Inferior parietal cortex (tissue), 1 donor: ENCODE results near the gene ACTA2.
A peak's percentile ranks its signal among the peaks of the same experiment; 100 is the strongest.

Experiments used
- DNase-seq: peaks from one replicate; pipeline ENCODE4 v3.0.0-alpha.2; 2016; ENCODE audit errors: extremely low spot score

ACTA2 gene

GRCh38 chr10:88920198-88920597 is 32.4 kb downstream of the ACTA2 start:
- DNase-seq, result no peak

- no peak for DNase-seq
Measured at GRCh38 chr10:88919041-88919440, 33.5 kb downstream of the ACTA2 start.

- DNase-seq, result no peak
Measured at GRCh38 chr10:88918191-88918905, 34.2 kb downstream of the ACTA2 start.

DNA sequence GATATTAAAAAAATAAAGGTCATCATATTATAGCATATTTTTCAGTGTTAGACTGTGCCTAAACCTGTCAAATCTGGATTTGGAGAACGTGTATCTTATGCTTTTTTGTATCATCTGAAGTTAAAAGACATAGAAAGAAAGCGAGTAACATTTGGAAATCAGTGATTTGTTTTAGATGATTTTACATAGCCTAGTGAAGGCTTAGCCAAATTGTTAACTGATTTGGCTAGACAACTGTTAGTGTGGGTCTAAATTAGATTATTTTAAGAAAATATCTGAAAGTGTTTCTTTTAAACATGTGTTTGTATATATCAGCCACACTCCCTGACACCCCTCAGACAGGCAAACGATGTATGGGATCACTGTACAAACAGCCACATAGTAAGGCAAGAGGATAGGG is 35.6 kb downstream of the ACTA2 start:
- no peak for DNase-seq

DNA sequence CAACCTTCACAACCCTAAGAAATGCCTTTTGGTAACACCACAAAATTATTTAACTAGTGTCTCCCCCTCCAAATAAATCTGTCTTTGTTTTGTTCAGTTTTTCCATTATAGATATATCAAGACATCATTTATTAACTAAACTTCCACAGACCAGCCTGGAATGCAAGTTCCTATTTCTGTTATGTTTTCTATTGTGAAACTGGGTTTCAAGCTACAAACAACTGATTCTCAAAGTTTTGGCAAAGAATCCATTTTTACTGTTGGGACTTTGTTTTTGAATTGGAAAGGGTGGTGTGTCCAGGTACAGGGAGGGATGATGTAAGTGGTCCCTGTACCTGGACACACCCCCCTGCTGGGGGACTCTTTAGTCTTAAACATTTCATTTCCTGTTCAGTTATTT is 36.3 kb downstream of the ACTA2 start:
- no peak for DNase-seq

GRCh38 chr10:88915781-88916180 is 36.8 kb downstream of the ACTA2 start:
- DNase-seq, result no peak

GRCh38 chr10:88913788-88914187 is 38.8 kb downstream of the ACTA2 start:
- DNase-seq, result no peak

- DNase-seq, result no peak
Measured at GRCh38 chr10:88913127-88913526, 39.4 kb downstream of the ACTA2 start.

DNA sequence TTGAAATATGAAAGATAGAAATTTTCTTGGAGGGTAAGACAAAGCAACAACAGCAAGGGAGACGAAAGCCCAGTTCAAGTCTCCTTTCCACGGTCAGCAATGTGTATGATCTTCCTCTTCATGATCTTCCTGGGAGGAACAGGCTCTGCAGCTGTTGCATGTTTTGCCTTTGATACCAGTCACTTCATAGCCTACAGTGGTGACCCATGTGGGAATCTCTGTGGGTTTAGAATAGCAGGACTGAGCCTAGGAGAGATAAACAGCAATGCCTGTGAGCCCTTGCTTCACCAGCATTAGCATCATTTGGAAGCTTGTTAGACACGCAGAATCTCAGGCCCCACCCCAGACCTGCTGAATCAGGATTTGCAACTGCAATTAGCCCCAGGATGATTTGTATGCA is 40.7 kb downstream of the ACTA2 start:
- DNase-seq, result no peak

DNA sequence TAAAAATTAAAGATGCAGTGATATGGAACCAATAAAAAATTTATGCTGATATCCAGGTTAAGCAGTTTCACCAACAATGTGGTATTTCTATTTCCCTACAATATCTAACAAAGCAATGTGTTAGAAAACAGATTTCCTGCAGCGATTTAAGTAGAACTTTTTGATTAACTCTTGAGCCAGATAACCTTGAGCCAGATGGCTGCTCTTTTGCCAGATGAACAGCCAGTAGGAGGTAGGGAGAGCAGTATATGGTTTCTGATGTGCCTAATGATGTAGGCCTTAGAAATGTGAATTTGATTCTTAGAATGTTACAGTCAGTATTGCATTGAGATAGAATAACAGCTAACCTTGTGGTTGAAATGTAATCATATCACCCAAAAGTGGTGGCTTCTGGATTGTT is 41.5 kb downstream of the ACTA2 start:
- no peak for DNase-seq

DNA sequence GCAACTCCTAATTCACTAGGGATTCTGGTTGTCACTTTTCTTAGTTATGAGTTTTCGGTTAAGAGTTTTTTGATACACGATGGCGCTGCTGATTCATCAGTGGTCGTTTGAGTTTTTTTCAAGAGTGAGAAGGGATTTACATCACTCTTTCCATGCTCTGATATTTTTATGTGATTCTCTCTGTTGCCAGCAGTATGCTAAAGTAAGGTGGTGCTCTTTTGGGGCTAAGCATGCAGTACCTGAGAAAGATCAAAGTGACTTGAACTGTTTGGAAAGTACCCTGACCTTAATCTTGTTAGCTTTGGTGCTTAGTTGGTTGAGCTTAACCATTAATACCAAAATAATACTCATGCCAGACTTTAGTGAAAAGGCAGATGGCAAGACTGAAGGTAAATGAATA is 44.4 kb downstream of the ACTA2 start:
- DNase-seq, result no peak

DNA sequence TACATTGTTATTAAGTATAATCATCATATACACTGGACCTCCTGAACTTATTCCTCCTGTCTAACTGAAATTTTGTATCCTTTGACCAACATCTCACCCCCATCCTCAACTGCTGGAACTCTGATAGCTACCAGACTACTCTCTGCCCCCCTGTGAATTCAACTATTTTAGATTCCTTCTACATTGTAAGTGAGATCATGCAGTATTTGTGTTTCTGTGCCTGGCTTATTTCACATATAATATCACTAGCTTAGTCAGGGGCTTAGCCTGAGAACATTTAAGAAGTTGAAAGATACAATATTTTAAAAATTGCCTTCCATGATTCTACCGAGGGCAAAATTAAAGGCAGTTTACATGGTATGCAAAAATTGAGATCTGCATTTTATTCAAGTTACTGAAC is 45.7 kb downstream of the ACTA2 start:
- DNase-seq, result no peak

DNA sequence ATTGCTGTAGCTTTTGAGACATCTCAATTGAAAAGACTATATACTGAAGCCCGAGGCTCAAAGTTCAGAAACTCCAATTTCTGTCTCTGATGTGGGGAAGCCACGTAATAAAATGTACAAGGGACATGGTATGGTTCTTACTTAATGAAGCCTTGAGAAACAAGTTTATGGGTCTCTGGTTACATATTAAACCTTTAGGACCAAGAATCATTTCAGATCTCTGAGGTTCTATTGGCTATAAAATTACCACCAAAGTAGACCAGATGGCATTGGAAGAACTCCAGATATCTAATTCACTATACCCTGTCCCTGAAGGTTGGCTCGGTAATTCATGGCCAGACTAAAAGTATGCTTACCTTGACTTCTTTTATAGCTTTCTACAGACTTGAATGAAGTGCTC is 48.9 kb downstream of the ACTA2 start:
- no peak for DNase-seq

GRCh38 chr10:88901984-88902789 is 50.4 kb downstream of the ACTA2 start:
- no peak for DNase-seq

GRCh38 chr10:88901206-88901983 is 51.2 kb downstream of the ACTA2 start:
- peak; percentile 61 for DNase-seq

GRCh38 chr10:88899886-88900285 is 52.7 kb downstream of the ACTA2 start:
- no peak for DNase-seq

GRCh38 chr10:88898727-88899126 is 53.8 kb downstream of the ACTA2 start:
- no peak for DNase-seq

GRCh38 chr10:88896994-88897853 is 55.3 kb downstream of the ACTA2 start:
- DNase-seq, result no peak

DNA sequence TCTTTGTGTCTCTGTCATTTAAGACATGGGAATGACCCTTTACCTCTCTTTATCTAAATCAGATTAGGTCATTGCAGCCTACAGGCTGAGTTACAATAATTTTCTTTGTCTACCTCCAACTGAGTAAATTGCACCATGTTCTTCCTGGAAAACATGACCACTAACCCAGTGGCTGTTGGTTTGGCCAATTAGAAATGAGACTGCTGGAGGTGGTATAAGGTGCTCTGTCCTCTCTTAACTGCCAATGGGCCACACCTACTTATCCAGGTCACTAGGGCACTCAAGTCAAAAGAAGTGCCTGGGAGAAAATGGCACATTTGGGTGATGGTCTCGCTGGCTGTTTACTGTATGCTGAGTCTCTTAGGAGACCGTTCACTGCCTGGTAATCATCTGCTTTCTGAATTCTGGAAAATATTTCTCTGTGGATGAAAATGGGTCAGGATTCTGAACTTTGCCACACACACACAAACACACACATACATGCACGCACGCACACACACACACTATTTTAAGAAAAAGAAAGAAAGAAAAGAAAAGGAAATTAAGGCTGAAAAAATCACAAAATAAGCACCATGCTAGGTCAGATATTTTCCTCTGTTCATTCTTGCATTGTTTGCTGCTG is 56.1 kb downstream of the ACTA2 start:
- DNase-seq, result no peak

- no peak for DNase-seq
Measured at GRCh38 chr10:88895250-88895649, 57.3 kb downstream of the ACTA2 start.

- DNase-seq, result no peak
Measured at GRCh38 chr10:88893611-88894010, 59.0 kb downstream of the ACTA2 start.
